Activated CD8-positive, alpha-beta memory T cell treated with anti-CD3 and anti-CD28 coated beads, Interleukin-2, amount 50 U/mL, for 24 hours (primary cell): ENCODE data around the gene PTGES2.

Experiments used
- DNase-seq: peaks from one replicate; pipeline ENCODE4 v3.0.0-alpha.2; 2020; ENCODE audit errors: extremely low read depth

The PTGES2 gene

GRCh38 chr9:128102861-128103588, 24.5 kb downstream of the PTGES2 start:
- no peak for DNase-seq

GRCh38 chr9:128102196-128102595, 25.3 kb downstream of the PTGES2 start:
- DNase-seq, result no peak

GRCh38 chr9:128101690-128102089, 25.8 kb downstream of the PTGES2 start:
- no peak for DNase-seq

GRCh38 chr9:128101231-128101661, 26.3 kb downstream of the PTGES2 start:
- no peak for DNase-seq

GRCh38 chr9:128100581-128100980, 26.9 kb downstream of the PTGES2 start:
- no peak for DNase-seq

- no peak for DNase-seq
Measured at GRCh38 chr9:128099932-128100491, 27.5 kb downstream of the PTGES2 start.

- no peak for DNase-seq
Measured at GRCh38 chr9:128099231-128099931, 28.1 kb downstream of the PTGES2 start.

- no peak for DNase-seq
Measured at GRCh38 chr9:128098297-128099230, 29.0 kb downstream of the PTGES2 start.

- no peak for DNase-seq
Measured at GRCh38 chr9:128097543-128098296, 29.8 kb downstream of the PTGES2 start.

GRCh38 chr9:128096616-128097536, 30.7 kb downstream of the PTGES2 start:
- no peak for DNase-seq

GRCh38 chr9:128094950-128095544, 32.5 kb downstream of the PTGES2 start:
- no peak for DNase-seq

GRCh38 chr9:128094166-128094949, 33.2 kb downstream of the PTGES2 start:
- DNase-seq, result peak; percentile 57

GRCh38 chr9:128093011-128093410, 34.5 kb downstream of the PTGES2 start:
- no peak for DNase-seq

- DNase-seq, result no peak
Measured at GRCh38 chr9:128092199-128092977, 35.1 kb downstream of the PTGES2 start.

GRCh38 chr9:128091571-128091970, 36.0 kb downstream of the PTGES2 start:
- DNase-seq, result no peak

GRCh38 chr9:128091144-128091543, 36.4 kb downstream of the PTGES2 start:
- no peak for DNase-seq

GRCh38 chr9:128089299-128089698, 38.2 kb downstream of the PTGES2 start:
- DNase-seq, result no peak
